Keratinocyte (primary cell): ENCODE measurements around the gene GMCL1.

Experiments used
- CTCF ChIP-seq, 3 experiments: IDR thresholded peaks in 1 of 3; conservative IDR thresholded peaks in 1 of 3; optimal IDR thresholded peaks in 1 of 3; 2 replicates in 2 of 3; 3 replicates in 1 of 3; pipeline versions ENCODE3 to v1.5.1; 2011; ENCODE audit warnings: low read length in 3 of 3, mild to moderate bottlenecking in 3 of 3, moderate library complexity in 2 of 3, control low read depth in 1 of 3, inconsistent platforms in 1 of 3; ENCODE audit not compliant: insufficient read depth in 2 of 3; ENCODE audit errors: extremely low read depth in 1 of 3
- EZH2 ChIP-seq: IDR thresholded peaks from one replicate; pipeline ENCODE4 v1.6.1; 2012; ENCODE audit warnings: inconsistent platforms, mild to moderate bottlenecking, low read length, moderate library complexity

GRCh38 chr2:69790601-69790959 is 38.9 kb upstream of the GMCL1 start:
- no peak for TF ChIP-seq CTCF (optimal IDR thresholded peaks at IDR 0.05 in 1 of 3, IDR thresholded peaks at IDR 0.05 in 1 of 3, conservative IDR thresholded peaks at IDR 0.05 in 1 of 3; ENCODE audit: extremely low read depth in 1 of 3, insufficient read depth in 2 of 3, low read length in 3 of 3)
- TF ChIP-seq EZH2: no peak
